HG02943 (cell line): ENCODE results near the gene SH2D2A.

Experiments used
- ATAC-seq: cut with Tn5 transposase; IDR thresholded peaks from one replicate; pipeline ENCODE4 v1.9.1; 2021; ENCODE audit warnings: mild to moderate bottlenecking, low read depth, moderate library complexity; ENCODE audit not compliant: unreplicated experiment

SH2D2A gene

DNA sequence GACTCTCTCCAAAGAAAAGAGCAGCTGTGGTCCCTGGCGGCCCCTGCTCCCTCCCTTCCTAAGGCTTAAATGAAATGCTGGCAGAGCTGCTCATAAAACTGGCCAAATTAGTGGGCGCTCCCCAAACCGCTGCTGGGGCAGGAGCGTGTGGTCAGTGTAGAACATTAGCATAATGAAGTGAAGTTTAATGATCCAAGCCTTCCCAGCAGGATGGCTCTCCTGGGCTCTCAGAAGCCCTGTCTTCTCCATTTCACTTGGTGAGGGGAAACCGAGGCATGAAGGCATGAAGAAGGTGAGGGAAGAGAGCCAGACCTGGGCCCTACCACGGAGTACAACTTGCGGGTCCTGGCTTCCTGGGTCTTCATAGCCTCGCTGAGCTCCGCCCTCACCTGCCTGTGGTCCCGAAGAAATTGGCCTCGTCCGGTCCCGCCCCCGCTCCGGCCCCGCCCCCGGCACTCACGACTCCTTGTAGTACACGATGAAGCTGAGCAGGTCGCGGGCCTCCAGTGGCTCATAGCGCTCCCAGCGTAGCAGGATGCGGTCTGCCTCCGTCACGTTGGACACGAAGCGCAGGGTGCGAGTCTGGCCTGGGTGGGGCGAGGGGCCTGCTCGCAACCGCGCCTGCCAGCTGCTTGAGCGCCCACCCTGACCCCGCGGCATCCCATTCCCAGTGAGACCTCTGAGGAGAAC lies 32.0 kb upstream of the SH2D2A start:
- ATAC-seq = no peak

DNA sequence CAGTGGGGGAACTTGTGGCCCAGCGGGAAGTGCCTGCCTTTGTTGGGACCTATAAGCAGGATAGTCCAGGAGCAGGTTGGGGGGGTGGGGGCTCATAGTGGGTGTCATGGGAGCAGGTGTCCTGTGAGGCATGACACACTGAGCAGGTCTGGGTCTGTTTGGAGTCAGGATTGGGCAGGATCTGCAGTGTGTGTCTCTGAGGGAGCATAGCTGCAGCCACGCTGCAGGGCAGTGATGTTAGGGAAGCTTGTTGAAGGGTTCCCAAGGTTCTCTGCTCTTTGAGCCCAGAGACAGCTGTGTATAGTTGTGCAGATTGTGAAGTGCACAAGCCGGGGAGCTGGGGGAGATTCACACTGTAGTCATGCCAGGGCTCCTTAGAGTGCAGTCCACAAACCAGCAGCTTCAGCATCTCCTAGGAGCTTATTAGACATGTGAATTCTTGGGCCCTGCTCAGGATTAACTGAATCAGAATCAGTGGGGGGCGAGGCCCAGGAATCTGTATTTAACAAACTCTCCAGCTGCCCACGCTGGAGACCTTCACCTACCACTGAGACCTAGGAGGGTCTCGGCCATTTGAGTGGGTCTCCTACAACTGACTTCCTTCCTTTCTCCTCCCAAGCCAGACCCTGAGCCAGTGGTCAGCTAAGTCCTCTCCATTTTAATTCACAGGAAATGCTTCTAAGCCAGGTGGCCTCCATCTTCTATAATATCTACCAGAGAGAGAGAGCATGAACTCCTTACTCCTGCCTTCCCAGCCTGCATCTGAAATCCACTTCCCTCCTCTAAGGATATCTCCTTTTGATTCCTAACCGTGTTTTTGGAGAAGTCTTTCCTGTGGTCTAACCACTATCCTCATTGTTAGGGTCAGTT lies 31.2 kb upstream of the SH2D2A start:
- no peak for ATAC-seq

DNA sequence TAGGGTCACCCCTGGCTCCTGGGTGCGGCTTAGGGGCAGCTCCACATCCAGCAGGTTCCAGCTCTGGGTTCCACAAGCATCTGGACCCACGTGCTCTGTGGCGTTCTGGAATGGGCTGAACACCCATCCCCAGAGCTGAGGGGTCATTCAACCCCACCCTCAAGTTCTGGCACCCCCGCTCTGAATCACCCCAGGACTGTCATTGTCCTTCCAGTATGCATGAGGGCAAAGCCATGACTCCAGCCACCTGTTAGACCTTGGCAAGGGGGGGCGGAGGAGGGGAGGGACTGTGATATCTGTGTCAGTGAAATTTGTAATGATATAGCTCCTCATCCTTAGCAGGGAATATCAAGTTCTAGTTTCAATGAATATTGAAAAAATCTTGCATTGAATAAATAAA lies 30.0 kb upstream of the SH2D2A start:
- ATAC-seq = no peak

DNA sequence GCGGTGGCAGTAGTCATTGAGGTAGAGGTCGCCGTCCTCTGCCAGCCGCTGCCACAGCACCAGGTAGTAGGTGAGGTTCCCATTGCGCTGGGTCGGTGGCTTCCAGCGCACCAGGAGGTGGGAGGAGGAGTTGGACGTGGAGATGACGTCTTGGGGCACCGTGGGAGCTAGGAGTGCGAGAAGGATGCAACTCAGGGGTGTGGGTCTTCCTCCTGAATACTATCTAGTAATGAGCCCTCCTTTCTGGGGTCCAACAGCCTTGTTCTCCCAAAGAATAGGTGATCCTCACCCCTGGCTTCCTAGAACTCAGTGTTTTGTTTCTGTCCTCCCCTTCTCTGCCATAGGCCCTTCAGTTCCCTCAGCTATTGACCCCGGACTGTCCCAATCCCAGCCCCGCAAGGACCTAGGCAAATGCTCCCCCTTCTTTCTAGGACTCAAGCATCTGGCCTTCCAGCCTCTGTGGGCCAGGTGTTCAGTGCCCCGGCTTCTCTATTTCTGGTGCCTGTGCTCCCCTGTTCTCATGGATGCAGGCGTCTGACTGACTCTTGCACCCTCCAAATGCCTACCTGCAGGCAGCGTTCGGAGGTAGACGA lies 29.4 kb upstream of the SH2D2A start:
- ATAC-seq = no peak

DNA sequence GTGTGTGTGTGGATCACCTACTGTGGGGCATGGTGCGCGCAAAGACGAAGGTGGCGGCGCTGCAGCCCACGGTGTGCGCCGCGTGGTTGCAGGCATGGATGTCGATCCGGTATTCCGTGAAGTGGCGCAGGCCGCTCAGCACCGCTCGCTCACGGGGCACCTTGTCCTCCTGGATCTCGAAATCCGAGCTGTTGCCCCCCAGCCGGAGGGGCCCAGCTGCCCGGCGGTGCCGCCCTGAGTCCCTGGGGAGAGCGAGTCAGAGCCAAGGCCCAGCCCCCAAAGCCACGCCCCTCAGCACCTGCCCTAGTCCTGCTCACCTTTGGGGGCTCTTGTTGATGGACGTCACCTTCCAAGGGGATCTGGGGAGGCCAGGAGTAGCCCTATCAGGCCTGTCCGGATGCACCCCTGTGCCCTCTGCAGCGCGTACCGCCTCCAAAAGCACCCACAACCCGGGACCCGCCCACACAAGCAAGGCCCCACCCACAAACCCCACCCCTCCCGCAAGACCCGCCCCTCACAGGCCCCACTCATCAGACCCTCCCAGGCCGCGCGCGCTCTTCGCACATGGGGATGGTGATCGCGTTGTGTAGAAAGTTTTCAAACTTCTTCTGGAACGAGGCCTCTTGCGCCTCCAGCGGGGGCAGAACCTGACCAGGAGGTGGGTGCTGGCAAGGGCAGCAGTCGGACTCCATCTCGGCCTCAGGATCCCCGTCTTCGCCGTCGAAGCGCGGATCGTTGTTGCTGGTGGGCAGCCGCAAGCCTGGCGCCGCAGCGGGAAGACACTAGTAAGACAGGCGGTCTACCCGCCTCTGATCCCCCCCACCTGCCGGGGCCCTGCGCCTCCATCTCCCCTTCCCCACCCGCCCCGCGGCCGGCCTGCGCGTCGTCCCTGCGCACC lies 28.7 kb upstream of the SH2D2A start:
- ATAC-seq = no peak

DNA sequence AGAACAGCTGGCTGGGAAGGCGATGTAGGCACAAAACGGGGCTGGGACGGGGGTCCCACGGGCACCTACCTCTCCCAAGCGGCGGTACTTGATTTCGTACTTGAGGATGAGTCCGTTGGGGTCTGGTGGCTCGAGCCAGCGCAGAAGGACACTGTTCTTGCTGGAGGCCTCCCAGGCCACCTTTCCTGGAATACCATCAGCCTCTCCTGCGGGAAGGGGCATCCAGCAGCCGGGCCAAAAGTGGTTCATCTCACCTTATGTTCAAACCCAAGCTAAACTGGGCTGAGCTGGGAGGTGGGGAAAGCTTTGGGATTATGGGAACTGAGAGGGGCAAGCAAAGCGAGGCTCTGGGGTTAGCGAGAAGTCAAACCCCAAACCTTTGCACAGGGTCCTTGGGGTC lies 28.0 kb upstream of the SH2D2A start:
- no peak for ATAC-seq

DNA sequence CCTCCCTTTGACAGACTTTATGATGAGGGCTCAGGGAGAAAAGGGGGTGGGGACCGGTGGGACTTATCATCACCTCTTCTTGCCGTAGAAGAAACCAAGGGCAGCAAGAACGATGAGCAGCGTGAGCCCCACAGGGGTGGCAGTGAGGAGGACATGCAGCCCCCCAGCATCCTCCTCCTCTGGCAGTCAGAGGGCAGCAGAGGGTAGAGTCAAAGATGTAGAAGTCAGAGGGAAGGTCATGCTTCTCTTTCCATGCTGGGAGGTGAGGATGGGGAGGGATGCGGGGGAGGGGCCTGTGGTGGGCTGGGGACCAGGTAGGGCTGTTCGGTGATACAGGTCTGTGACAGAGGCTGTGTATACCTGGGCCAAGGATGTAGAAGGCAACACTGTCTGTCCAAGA lies 27.5 kb upstream of the SH2D2A start:
- ATAC-seq = no peak

DNA sequence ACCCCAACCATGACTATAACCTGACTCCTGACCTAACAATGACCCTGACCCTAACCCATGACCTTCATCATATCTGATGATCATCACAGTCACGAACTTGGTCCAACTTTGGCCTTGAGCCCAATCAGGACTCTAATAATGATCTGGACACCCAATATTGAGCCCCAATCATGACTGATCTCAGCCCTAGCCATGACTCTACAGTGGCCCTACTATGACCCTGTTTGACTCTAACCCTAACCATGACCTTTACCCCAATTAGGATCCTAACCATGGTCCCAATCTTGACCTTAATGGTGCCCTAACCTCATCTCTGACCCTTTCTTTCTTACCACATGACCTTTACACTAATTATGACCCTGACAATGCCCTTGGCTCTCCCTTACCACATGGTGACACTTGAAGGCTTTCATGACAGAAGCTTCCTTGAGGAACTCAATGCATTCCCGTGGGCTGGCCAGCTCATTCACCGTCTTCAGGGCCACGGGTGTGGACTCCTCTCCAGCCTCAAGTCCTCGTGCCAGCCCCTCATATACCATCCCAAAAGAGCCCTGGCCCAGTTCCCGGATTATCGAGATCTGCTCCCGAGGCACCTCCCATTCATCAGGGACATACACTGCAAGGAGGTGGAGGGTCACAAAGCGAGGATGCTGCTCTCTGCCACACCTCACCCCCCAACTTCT lies 26.1 kb upstream of the SH2D2A start:
- ATAC-seq = no peak

DNA sequence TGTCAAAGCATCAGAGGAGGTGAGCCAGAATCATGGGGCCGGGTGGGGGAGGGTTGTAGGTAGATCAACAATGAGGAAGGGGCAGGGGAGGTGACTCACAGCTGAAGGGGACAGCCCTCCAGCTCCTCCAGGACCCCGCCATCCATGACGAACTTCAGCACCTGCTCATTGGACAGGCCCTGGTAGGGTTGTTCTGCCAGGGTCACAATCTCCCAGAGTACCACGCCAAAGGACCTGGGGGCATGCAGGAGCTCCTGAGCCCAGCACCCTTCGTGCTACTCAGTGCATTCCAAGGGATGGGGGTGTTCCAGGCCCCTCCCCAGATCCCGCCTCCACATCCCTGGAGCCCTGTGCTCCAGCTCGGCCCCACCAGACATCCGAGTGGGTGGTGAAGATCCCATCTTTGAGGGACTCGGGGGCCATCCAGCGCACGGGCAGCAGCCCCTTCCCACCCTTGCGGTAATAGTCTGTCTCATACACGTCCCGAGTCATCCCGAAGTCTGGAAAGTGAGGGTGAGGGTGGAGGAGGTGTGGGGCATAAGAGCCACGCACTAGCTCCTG lies 24.7 kb upstream of the SH2D2A start:
- ATAC-seq = no peak

DNA sequence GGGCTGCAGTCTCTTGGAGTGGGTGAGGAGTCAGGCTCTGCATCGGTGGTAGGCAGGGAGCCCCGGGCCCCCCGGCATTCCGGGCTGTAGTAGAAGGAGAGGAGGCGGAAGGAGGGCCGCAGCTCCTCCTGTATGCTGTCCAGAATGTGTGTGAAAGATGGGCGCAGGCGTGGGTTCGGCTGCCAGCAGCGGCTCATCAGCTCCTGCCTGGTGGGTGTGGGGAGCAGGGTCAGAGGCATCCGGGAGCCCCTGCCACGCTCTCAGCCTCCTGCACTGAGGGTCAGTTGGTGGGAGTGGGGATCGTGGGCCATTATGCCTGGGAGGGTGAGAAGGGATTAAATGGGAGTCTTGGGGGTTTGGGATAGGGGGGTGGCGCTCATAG lies 24.2 kb upstream of the SH2D2A start:
- ATAC-seq = no peak

DNA sequence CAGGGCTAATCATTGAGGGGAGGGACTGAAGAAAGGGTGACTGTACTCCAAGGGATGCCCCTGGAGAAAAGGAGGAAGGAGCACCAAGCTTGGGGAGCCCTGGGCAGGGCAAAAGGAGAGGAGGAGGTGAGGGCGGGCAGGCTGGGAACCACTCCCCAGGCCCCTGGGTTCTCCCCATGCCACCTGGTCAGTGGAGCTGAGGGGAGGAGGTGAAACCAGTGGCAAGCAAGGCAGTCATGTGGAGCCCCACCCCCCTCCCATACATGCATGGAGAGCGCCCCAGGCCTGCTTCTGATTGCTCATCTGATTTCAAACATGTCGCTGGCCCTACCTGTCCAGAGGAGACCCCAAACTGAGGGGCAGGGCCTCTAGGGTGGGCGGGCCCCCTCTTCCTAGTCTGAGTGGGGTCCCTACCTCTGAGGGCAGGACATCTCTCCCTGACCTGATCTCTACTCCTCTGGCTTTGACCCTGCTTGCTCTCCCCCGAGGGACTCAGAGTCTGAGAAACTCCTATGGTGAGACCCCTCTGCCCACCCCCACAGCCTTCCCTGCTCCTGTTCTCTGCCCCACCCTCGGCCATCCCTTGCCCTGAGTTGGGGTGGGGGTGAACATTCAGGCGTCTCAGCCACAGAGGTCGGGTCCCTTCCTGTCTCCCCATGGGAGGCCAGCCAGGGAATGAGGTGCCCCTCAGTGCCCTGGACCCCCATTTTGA lies 23.7 kb upstream of the SH2D2A start:
- no peak for ATAC-seq

DNA sequence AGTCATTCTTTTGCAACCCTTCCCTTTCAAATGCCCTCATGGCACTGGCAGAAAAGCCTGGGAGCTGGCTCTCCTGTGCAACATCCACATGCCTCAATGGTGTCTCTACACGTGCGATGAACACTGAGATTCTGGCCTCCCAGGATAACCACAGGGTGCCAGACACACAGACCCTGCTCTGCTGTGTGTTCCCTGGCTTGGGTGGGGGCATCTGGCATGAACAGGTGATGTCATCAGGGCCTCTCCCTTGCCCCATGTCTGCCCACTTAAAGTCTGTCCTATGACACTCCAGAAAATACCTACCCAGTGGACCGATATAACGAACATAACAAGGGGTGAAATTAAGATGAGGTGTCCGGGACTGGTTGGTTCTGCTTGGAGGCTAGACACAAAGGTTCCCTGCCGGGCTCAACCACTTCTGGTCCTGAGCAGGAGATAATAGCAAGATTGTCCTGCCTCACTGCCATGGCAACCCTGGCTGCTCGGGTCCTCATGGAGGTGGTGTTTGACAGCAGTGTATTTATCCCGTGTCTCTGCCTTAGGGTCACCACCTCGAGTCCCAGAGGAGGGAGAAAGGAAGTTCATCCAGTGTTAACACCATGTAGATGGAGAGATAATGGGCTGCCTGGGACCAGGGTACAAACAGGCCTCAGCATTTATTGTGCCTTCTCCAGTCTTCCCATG lies 22.9 kb upstream of the SH2D2A start:
- ATAC-seq = no peak

DNA sequence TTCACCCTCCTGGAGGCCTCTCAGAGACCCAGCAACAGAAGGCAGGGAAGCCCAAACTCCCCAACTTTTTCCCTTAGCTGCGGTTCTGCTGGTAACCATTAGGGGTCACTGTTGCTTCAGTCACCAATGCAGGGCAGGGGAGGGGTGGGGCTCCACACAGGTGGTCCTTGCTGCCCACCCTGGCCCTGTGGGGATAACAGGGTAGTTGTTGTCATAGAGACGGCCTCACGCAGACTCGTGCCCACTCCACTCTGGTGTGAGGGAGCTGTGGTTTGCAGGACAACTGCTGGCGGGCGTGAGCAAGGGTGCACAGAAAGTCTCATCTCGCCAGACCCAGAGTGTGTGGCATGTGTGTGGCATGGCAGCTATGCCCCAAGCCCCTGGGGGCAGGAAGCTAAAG lies 22.3 kb upstream of the SH2D2A start:
- no peak for ATAC-seq

DNA sequence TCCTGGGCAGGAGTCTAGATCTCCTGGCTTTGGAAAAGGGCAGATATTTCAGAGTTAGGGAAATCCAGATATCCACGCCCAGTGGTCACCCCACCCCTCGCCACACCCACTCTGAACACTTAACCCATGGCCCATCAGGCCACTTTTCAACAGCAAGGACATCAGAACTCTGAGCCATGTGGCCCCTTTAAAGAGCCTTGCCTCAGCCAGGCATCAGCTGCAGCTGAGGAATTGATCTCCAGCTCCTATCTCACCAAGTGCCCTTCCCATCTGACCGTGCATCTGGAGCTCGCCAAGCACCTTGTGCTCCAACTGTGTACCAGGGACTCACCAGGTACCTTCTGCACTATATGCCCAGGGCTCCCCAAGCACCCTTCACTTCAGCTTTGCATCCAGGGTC lies 20.2 kb upstream of the SH2D2A start:
- ATAC-seq = no peak

DNA sequence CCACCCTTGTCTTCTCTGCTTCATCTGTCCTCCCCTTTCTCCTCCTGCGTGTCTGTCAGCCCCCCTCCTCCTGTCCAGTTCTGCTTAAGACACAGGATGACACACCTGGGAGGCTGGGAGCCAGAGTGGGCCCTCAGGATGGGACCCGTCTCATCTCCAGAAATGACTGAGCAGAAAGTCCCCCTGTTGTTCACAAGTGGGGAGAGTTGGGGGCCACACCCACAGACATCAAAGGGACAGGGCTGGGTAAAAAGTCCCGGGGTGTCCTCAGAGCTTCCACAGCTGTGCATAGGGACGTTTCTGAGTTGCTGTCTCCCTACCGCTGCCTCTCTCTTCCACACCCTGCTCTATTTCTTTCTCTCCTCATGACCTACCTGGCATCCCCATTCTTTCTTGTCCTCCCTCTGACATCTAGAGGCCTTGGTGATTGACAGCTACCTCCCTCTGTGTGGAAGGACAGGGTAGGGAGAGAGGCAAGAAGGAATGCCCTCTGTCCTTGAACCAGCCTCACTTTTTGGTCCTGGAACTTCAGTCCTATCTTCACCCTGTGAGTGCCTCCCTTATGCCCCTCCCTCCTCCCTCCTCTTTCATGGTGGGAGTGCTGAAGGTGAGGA lies 19.5 kb upstream of the SH2D2A start:
- ATAC-seq = no peak

DNA sequence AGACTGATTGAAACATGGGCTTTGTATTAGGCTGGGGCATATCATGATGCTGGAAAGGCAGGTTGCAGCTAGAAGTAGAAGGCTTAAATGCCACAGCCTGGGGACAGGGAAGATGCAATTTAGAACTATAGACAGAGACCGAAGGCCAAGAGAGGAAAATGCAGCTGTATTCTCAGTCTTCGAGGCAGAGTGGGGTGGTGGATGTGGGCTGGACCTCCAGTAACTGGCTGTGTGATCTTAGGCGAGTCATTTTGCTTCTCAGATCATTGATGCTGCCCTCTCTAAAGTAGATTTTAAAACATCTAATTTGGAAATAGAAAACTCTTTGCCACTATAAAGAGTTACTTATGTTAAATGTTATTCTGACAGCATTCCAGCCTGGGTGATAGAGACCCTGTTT lies 17.7 kb upstream of the SH2D2A start:
- no peak for ATAC-seq

DNA sequence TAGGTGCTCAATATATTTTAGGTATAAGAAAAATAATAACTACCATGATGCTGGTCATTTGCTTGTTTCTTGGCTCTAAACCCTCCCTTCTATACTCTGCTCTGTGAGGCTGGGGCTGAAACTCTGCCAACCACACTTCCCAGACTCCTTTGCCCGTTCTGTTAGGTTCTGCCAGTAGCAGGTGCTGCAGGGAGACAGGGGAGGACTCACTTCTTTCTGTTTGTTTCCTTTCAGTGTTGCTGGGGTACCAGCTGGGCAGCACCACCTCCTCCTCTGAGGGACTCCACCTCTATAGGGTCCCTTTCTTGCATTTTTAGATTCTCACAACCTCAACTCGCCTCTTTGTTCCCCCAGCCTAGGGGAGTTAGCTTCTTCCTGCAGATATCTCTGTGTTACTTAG lies 17.0 kb upstream of the SH2D2A start:
- no peak for ATAC-seq

DNA sequence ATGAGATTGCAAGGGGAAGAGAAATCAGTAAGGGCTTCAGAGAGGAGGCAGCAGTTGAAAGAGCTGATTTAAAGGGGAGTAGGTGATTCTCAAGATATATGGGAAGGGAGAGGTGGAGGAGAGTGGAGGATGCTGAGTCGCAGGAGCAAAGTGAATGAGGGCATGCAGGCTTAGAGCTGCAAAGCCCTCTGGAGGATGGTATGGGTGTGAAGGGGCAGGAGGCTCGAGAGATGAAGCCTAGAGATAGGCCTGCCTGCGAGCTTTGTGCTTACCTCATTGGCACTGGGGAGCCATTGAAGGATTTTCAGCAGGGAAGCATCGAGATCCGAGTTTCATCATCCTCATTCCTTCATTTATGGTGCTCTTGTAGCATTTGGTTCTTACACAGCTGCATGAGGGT lies 15.8 kb upstream of the SH2D2A start:
- ATAC-seq = no peak
